Sigmoid colon (tissue), 7 donors: Measurements from ENCODE around the gene UCK1. TPM values are rescaled to one million over a fixed set of nuclear protein-coding genes. Genes with fewer than 3 reads are reported as not detected.

Experiments
- DNase-seq: peaks from one replicate; pipeline ENCODE4 v3.0.0-alpha.2; 2019
- H3K27ac ChIP-seq, 4 donors: fragments of 200-600 bp; sonication (generic); one replicate each; pipeline ENCODE4 v1.5.1; 2016 to 2019; ENCODE audit warnings: mild to moderate bottlenecking in 1 of 4
- H3K27me3 ChIP-seq, 3 donors: fragments of 200-600 bp; sonication (generic); one replicate each; pipeline ENCODE4 v1.5.1; 2019; ENCODE audit warnings: mild to moderate bottlenecking in 1 of 3
- H3K36me3 ChIP-seq, 4 donors: fragments of 200-600 bp; sonication (generic); one replicate each; pipeline ENCODE4 v1.5.1; 2016 to 2019
- H3K4me1 ChIP-seq, 4 donors: fragments of 200-600 bp; sonication (generic); one replicate each; pipeline ENCODE4 v1.5.1; 2017 to 2019
- H3K4me3 ChIP-seq, 4 donors: fragments of 200-600 bp; sonication (generic); one replicate each; pipeline ENCODE4 v1.5.1; 2017 to 2019; ENCODE audit warnings: mild to moderate bottlenecking in 2 of 4, moderate library complexity in 1 of 4
- H3K9me3 ChIP-seq, 4 donors: fragments of 200-600 bp in 3 of 4; sonication (generic) in 3 of 4; one replicate each; pipeline versions ENCODE4 v1.5.1 to v1.6.1; 2013 to 2019
- CTCF ChIP-seq, 4 experiments: fragments of 450-650 bp in 3 of 4; fragments of 200-600 bp in 1 of 4; IDR thresholded peaks; one replicate each; pipeline ENCODE4 v1.5.1; 2016 to 2019; ENCODE audit warnings: antibody characterized with exemption in 4 of 4, mild to moderate bottlenecking in 3 of 4, moderate library complexity in 2 of 4
- EP300 ChIP-seq, 4 donors: sonication (generic); formaldehyde crosslinking; IDR thresholded peaks; one replicate each; pipeline ENCODE4 v1.6.1; 2017; ENCODE audit warnings: antibody characterized with exemption in 4 of 4
- POLR2A ChIP-seq, 2 donors: fragments of 450-650 bp; IDR thresholded peaks; one replicate each; pipeline ENCODE4 v1.6.1; 2016; ENCODE audit warnings: antibody characterized with exemption in 2 of 2, mild to moderate bottlenecking in 2 of 2, moderate library complexity in 2 of 2
- POLR2AphosphoS5 ChIP-seq, 4 donors: sonication (generic); formaldehyde crosslinking; IDR thresholded peaks; one replicate each; pipeline ENCODE4 v1.6.1; 2017; ENCODE audit warnings: antibody characterized with exemption in 4 of 4
- WGBS, 2 donors: extraction: QIAGEN DNeasy Blood & Tissue Kit; methylation state at CpG; one replicate each; pipeline ENCODE4 v1.1.7; 2013; 5-methylcytosine and 5-hydroxymethylcytosine counted together
- intact Hi-C: fragments of 100-400 bp; cut with DNase I; formaldehyde crosslinking; loops from one replicate; pipeline ENCODE4 v1.15.1; 2023
- polyA plus RNA-seq, 3 donors: library from polyadenylated mRNA; stranded (reverse); fragments of 200-250 nt; gene quantifications; one replicate each; pipeline ENCODE4 v1.2.3, GENCODE V29; 2013
- total RNA-seq, 4 donors: library from RNA; depleted of rRNA; stranded (reverse); fragments of >200 nt; gene quantifications; one replicate each; pipeline ENCODE4 v1.1.0, GENCODE V29; 2016
- donor health status: healthy with polysubstance abuse.
- donor health status: Bipolar disorder and iron deficiency.
- donor health status: healthy.

The UCK1 gene
- total and polyA plus RNA-seq, 7 donors = 20.8 to 67.5 (median 35.7) TPM

- WGBS, 2 donors = 97 to 98% methylated on average over 8 of the region's 8 CpGs
- no peak for TF ChIP-seq EP300 (IDR thresholded peaks at IDR 0.05)
- no peak for TF ChIP-seq POLR2AphosphoS5 (IDR thresholded peaks at IDR 0.05)
- no peak for TF ChIP-seq POLR2A (IDR thresholded peaks at IDR 0.05)
- TF ChIP-seq CTCF (IDR thresholded peaks at IDR 0.05) = no peak
- H3K9me3 ChIP-seq = no peaks in the 10 kb centered on the region
- H3K27me3 ChIP-seq = no peaks in the 10 kb centered on the region
- intact Hi-C loops = no loop called here
- H3K4me3 ChIP-seq = no peak overlapping the region
- DNase-seq = no peak
- no peaks in the 10 kb centered on the region for H3K4me1 ChIP-seq
- no peaks in the 10 kb centered on the region for H3K36me3 ChIP-seq
- H3K27ac ChIP-seq = no peak overlapping the region
These were observed 36.8 kb upstream of the UCK1 start for GRCh38 chr9:131567910-131568309.

GRCh38 chr9:131566158-131566557, 35.1 kb upstream of the UCK1 start:
- Histone ChIP-seq H3K9me3 (peaks cover 0 to 5% (median 1%) of the 10 kb centered on the region in 4 donors), H3K27me3 (no peaks in the 10 kb centered on the region), H3K36me3 (no peaks in the 10 kb centered on the region), H3K4me1 (no peaks in the 10 kb centered on the region), H3K4me3 (no peak overlapping the region), H3K27ac (no peak overlapping the region)
- intact Hi-C loops = no loop called here
- no peak for DNase-seq
- 97 to 98% methylated on average over 3 of the region's 3 CpGs for WGBS, 2 donors
- TF ChIP-seq POLR2A (IDR thresholded peaks at IDR 0.05) = no peak
- no peak for TF ChIP-seq CTCF (IDR thresholded peaks at IDR 0.05)
- no peak for TF ChIP-seq POLR2AphosphoS5 (IDR thresholded peaks at IDR 0.05)
- no peak for TF ChIP-seq EP300 (IDR thresholded peaks at IDR 0.05)

- 85 to 91% methylated on average over 5 of the region's 5 CpGs for WGBS, 2 donors
- H3K9me3 ChIP-seq = peaks cover 0 to 5% (median 1%) of the 10 kb centered on the region in 4 donors
- DNase-seq = no peak
- H3K27ac ChIP-seq = no peak overlapping the region
- no peaks in the 10 kb centered on the region for H3K36me3 ChIP-seq
- no peak overlapping the region for H3K4me3 ChIP-seq
- H3K27me3 ChIP-seq = no peaks in the 10 kb centered on the region
- no peaks in the 10 kb centered on the region for H3K4me1 ChIP-seq
- TF ChIP-seq CTCF (IDR thresholded peaks at IDR 0.05) = no peak
- no peak for TF ChIP-seq EP300 (IDR thresholded peaks at IDR 0.05)
- TF ChIP-seq POLR2A (IDR thresholded peaks at IDR 0.05) = no peak
- intact Hi-C loops = no loop called here
These were observed 34.3 kb upstream of the UCK1 start for GRCh38 chr9:131565369-131565768.

- no peaks in the 10 kb centered on the region for H3K4me1 ChIP-seq
- no peaks in the 10 kb centered on the region for H3K27me3 ChIP-seq
- H3K27ac ChIP-seq = no peak overlapping the region
- H3K36me3 ChIP-seq = no peaks in the 10 kb centered on the region
- peaks cover 0 to 5% (median 1%) of the 10 kb centered on the region in 4 donors for H3K9me3 ChIP-seq
- TF ChIP-seq POLR2A (IDR thresholded peaks at IDR 0.05) (no peak), CTCF (IDR thresholded peaks at IDR 0.05) (no peak), EP300 (IDR thresholded peaks at IDR 0.05) (no peak), POLR2AphosphoS5 (IDR thresholded peaks at IDR 0.05) (no peak)
- 68 to 69% methylated on average over 9 of the region's 9 CpGs for WGBS, 2 donors
- DNase-seq = no peak
- H3K4me3 ChIP-seq = no peak overlapping the region
- intact Hi-C loops = no loop called here
These were observed 31.2 kb upstream of the UCK1 start for GRCh38 chr9:131562032-131562959.
